Sigmoid colon (tissue), 7 donors: ENCODE measurements around the gene TMEM127. TPM values are rescaled to one million over a fixed set of nuclear protein-coding genes. Genes with fewer than 3 reads are reported as not detected.
A peak's percentile ranks its signal among the peaks of the same experiment; 100 is the strongest.

Experiments used
- DNase-seq: peaks from one replicate; pipeline ENCODE4 v3.0.0-alpha.2; 2019
- H3K27ac ChIP-seq, 4 donors: fragments of 200-600 bp; sonication (generic); one replicate each; pipeline ENCODE4 v1.5.1; 2016 to 2019; ENCODE audit warnings: mild to moderate bottlenecking in 1 of 4
- H3K27me3 ChIP-seq, 3 donors: fragments of 200-600 bp; sonication (generic); one replicate each; pipeline ENCODE4 v1.5.1; 2019; ENCODE audit warnings: mild to moderate bottlenecking in 1 of 3
- H3K36me3 ChIP-seq, 4 donors: fragments of 200-600 bp; sonication (generic); one replicate each; pipeline ENCODE4 v1.5.1; 2016 to 2019
- H3K4me1 ChIP-seq, 4 donors: fragments of 200-600 bp; sonication (generic); one replicate each; pipeline ENCODE4 v1.5.1; 2017 to 2019
- H3K4me3 ChIP-seq, 4 donors: fragments of 200-600 bp; sonication (generic); one replicate each; pipeline ENCODE4 v1.5.1; 2017 to 2019; ENCODE audit warnings: mild to moderate bottlenecking in 2 of 4, moderate library complexity in 1 of 4
- H3K9me3 ChIP-seq, 4 donors: fragments of 200-600 bp in 3 of 4; sonication (generic) in 3 of 4; one replicate each; pipeline versions ENCODE4 v1.5.1 to v1.6.1; 2013 to 2019
- CTCF ChIP-seq, 4 experiments: fragments of 450-650 bp in 3 of 4; fragments of 200-600 bp in 1 of 4; IDR thresholded peaks; one replicate each; pipeline ENCODE4 v1.5.1; 2016 to 2019; ENCODE audit warnings: antibody characterized with exemption in 4 of 4, mild to moderate bottlenecking in 3 of 4, moderate library complexity in 2 of 4
- EP300 ChIP-seq, 4 donors: sonication (generic); formaldehyde crosslinking; IDR thresholded peaks; one replicate each; pipeline ENCODE4 v1.6.1; 2017; ENCODE audit warnings: antibody characterized with exemption in 4 of 4
- POLR2A ChIP-seq, 2 donors: fragments of 450-650 bp; IDR thresholded peaks; one replicate each; pipeline ENCODE4 v1.6.1; 2016; ENCODE audit warnings: antibody characterized with exemption in 2 of 2, mild to moderate bottlenecking in 2 of 2, moderate library complexity in 2 of 2
- POLR2AphosphoS5 ChIP-seq, 4 donors: sonication (generic); formaldehyde crosslinking; IDR thresholded peaks; one replicate each; pipeline ENCODE4 v1.6.1; 2017; ENCODE audit warnings: antibody characterized with exemption in 4 of 4
- WGBS, 2 donors: extraction: QIAGEN DNeasy Blood & Tissue Kit; methylation state at CpG; one replicate each; pipeline ENCODE4 v1.1.7; 2013; 5-methylcytosine and 5-hydroxymethylcytosine counted together
- intact Hi-C: fragments of 100-400 bp; cut with DNase I; formaldehyde crosslinking; loops from one replicate; pipeline ENCODE4 v1.15.1; 2023
- polyA plus RNA-seq, 3 donors: library from polyadenylated mRNA; stranded (reverse); fragments of 200-250 nt; gene quantifications; one replicate each; pipeline ENCODE4 v1.2.3, GENCODE V29; 2013
- total RNA-seq, 4 donors: library from RNA; depleted of rRNA; stranded (reverse); fragments of >200 nt; gene quantifications; one replicate each; pipeline ENCODE4 v1.1.0, GENCODE V29; 2016
- donor health status: healthy with polysubstance abuse.
- donor health status: Bipolar disorder and iron deficiency.
- donor health status: healthy.

Gene TMEM127
- total and polyA plus RNA-seq, 7 donors, result 10.8 to 40.1 (median 27.4) TPM

GRCh38 chr2:96209011-96209728 lies 56.6 kb downstream of the TMEM127 start:
- Histone ChIP-seq H3K36me3 (no peaks in the 10 kb centered on the region), H3K4me1 (peaks cover 0 to 45% (median 43%) of the 10 kb centered on the region in 4 donors), H3K4me3 (peak overlapping the region; percentile 60 to 99 (median 86)), H3K9me3 (no peaks in the 10 kb centered on the region), H3K27me3 (no peaks in the 10 kb centered on the region), H3K27ac (peak overlapping the region; percentile 89 to 98 (median 94))
- DNase-seq, result no peak
- TF ChIP-seq POLR2AphosphoS5 (IDR thresholded peaks at IDR 0.05) (no peak), EP300 (IDR thresholded peaks at IDR 0.05) (no peak), CTCF (IDR thresholded peaks at IDR 0.05) (no peak), POLR2A (IDR thresholded peaks at IDR 0.05) (no peak)
- intact Hi-C loops, result loop anchor here (2.0 to 5.0 kb wide), 2 partner anchors 58 to 328 kb away; partner anchors contain the start of genes ARID5A and CIAO1
- WGBS, 2 donors, result 7 to 9% methylated on average over 21 of the region's 21 CpGs

GRCh38 chr2:96208143-96209010 lies 57.4 kb downstream of the TMEM127 start, which contains the start of gene STARD7:
STARD7 (minus strand) TSS chr2:96208827; CDS start chr2:96208434, 393 bp downstream.
- Histone ChIP-seq H3K9me3 (no peaks in the 10 kb centered on the region), H3K36me3 (no peaks in the 10 kb centered on the region), H3K4me3 (peak within 1 kb of the TSS; percentile 60 to 99 (median 86)), H3K27me3 (no peaks in the 10 kb centered on the region), H3K27ac (peak within 1 kb of the TSS; percentile 89 to 98 (median 94)), H3K4me1 (peaks cover 0 to 53% (median 51%) of the 10 kb centered on the region in 4 donors)
- WGBS, 2 donors, result 0% methylated on average over 100 of the region's 100 CpGs
- TF ChIP-seq POLR2AphosphoS5 (IDR thresholded peaks at IDR 0.05), result peak; percentile 93 to 98 (median 97)
- TF ChIP-seq CTCF (IDR thresholded peaks at IDR 0.05), result no peak
- TF ChIP-seq POLR2A (IDR thresholded peaks at IDR 0.05), result peak in 1 of 2 donors; percentile 96
- DNase-seq, result peak; percentile 99
- intact Hi-C loops, result loop anchor here (2.0 to 5.0 kb wide), 2 partner anchors 58 to 329 kb away; partner anchors contain the start of genes ARID5A and CIAO1

GRCh38 chr2:96207774-96208142 lies 58.0 kb downstream of the TMEM127 start:
- intact Hi-C loops, result loop anchor here (2.0 to 5.0 kb wide), 2 partner anchors 59 to 330 kb away; partner anchors contain the start of genes ARID5A and CIAO1
- Histone ChIP-seq H3K27me3 (no peaks in the 10 kb centered on the region), H3K4me3 (peak overlapping the region; percentile 60 to 99 (median 86)), H3K36me3 (no peaks in the 10 kb centered on the region), H3K9me3 (no peaks in the 10 kb centered on the region), H3K27ac (peak overlapping the region; percentile 89 to 98 (median 94)), H3K4me1 (peaks cover 0 to 57% (median 55%) of the 10 kb centered on the region in 4 donors)
- WGBS, 2 donors, result 0 to 1% methylated on average over 12 of the region's 12 CpGs
- no peak for DNase-seq
- TF ChIP-seq CTCF (IDR thresholded peaks at IDR 0.05) (no peak), POLR2A (IDR thresholded peaks at IDR 0.05) (no peak), EP300 (IDR thresholded peaks at IDR 0.05) (no peak), POLR2AphosphoS5 (IDR thresholded peaks at IDR 0.05) (no peak)

- Histone ChIP-seq H3K4me1 (peaks cover 0 to 62% (median 58%) of the 10 kb centered on the region in 4 donors), H3K4me3 (peak overlapping the region; percentile 60 to 99 (median 86)), H3K36me3 (no peaks in the 10 kb centered on the region), H3K27ac (peak overlapping the region; percentile 89 to 98 (median 94)), H3K9me3 (no peaks in the 10 kb centered on the region), H3K27me3 (no peaks in the 10 kb centered on the region)
- TF ChIP-seq POLR2A (IDR thresholded peaks at IDR 0.05) (no peak), POLR2AphosphoS5 (IDR thresholded peaks at IDR 0.05) (peak in 2 of 4 donors; percentile 33 to 63)
- 3 to 18% methylated on average over 11 of the region's 11 CpGs for WGBS, 2 donors
- DNase-seq, result no peak
- intact Hi-C loops, result loop anchor here (5.0 kb wide), 1 partner anchor 330 kb away; the partner anchor contains the start of gene ARID5A
Observed at GRCh38 chr2:96207073-96207773, 58.6 kb downstream of the TMEM127 start.
